GM10266 (cell line): Measurements from ENCODE around the gene KIAA1217.

Experiments
- DNase-seq: peaks from one replicate; pipeline ENCODE4 v3.0.0; 2012; ENCODE audit errors: extremely low spot score
- TF ChIP-seq, protein P1 (sequence below): IDR thresholded peaks from 2 replicates; pipeline ENCODE4 v1.5.1; 2012; ENCODE audit warnings: mild to moderate bottlenecking, low read depth; ENCODE audit not compliant: control insufficient read depth, insufficient read depth; ENCODE audit errors: missing control alignments

Gene KIAA1217

DNA sequence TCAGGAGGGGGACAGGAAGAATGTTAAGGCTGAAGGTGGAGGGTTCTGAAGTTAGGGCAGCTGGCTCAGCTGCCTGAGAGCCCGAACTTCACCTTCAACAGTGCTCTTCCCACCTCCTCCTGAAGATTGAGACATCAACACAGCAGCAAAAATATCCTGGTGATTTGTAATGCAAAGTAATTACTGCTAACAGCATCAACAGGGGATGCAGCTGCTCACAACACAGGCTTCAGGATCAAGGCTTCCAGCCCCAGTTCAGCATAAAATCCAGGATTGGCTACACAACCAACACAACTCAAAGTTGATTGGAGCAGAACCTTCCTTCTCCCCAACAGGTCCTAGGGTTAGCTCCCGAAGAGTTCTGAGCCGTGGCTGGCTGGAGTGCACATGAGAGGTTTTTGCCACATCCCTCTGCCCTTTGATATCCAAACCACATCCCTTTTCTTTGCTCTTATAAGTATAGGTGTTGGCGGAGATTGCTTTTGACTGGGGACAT, 242.4 kb downstream of the KIAA1217 start:
- no peak for DNase-seq
- TF ChIP-seq, protein P1, sequence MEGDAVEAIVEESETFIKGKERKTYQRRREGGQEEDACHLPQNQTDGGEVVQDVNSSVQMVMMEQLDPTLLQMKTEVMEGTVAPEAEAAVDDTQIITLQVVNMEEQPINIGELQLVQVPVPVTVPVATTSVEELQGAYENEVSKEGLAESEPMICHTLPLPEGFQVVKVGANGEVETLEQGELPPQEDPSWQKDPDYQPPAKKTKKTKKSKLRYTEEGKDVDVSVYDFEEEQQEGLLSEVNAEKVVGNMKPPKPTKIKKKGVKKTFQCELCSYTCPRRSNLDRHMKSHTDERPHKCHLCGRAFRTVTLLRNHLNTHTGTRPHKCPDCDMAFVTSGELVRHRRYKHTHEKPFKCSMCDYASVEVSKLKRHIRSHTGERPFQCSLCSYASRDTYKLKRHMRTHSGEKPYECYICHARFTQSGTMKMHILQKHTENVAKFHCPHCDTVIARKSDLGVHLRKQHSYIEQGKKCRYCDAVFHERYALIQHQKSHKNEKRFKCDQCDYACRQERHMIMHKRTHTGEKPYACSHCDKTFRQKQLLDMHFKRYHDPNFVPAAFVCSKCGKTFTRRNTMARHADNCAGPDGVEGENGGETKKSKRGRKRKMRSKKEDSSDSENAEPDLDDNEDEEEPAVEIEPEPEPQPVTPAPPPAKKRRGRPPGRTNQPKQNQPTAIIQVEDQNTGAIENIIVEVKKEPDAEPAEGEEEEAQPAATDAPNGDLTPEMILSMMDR = no peak

DNA sequence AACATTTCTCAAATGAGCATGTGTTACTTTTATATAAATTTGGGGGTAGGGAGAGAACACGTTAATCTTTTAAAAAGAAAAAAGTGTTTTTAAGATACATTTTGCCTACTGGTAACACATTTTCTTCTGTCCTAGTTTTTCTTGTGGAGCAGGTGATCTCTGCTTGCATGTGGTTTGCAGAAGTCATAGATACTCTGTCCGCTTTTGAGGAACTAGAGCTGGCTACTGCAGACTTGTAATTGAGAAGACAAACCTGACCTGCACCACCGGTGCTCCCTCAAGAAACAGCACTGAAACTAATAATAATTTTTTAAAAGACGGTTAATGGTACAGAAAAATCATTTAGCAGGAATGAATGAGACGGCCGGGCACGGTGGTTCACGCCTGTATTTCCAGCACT, 243.1 kb downstream of the KIAA1217 start:
- TF ChIP-seq, protein P1 = no peak
- DNase-seq = no peak

DNA sequence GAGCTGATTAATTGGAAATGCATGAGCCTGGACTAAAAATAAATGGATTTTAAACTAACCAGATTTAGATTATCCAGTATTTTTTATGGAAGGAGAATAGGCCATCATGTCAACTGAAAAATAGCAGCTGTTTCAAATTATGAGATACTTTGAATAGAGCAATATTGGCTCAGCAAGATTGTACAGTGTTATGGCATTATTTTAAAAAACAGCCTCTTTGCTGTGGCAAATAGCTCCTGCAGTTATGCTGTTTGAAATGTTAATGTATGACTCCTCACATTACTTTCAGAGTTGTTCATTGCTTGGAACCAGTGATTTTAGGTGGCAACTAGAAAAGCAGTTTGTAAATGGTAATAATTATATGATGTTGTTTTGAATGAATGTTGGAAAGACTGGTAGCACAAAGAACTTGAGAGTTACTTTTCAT, 244.5 kb downstream of the KIAA1217 start:
- no peak for DNase-seq

DNA sequence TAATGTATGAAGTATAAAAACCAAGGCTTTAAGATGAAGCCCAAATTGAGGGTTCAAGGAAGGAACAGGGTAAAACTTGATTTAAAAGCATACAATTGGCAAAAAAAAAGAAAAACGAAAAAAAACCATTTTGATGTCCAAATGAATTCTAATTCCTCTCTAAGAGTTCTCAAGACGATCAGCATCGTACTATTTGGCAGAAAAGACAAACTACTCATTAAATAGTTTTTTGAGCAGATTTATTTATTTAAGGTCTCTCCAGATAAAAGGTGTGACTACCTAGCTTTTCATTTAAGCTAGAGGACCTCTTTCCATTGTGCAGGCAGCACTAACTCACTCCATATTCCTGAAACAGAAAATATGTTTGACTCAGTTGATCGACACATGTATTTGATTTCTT, 245.0 kb downstream of the KIAA1217 start:
- TF ChIP-seq, protein P1 = no peak
- DNase-seq = no peak

More for the DNA sequence above, 244.5 kb downstream of the KIAA1217 start:
- TF ChIP-seq, protein P1 = no peak

DNA sequence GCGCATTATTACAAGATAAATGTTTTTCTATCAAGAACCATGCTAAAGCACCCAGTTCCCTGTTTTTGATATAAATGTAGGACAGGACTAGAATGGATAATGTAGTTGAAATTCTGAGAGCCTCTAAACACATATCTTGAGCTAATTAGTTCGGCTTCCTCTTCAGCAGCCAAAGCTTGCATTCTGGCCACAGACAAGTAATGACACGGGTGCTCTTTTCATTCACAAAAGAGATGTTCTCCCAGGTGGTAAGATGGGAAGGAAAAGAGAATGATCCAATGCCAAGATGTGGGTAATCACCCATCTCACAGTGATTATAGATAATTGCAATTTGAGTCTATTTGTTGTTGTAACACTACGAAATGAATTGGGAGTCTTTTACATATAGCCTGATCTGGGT, 246.5 kb downstream of the KIAA1217 start:
- DNase-seq = no peak
- TF ChIP-seq, protein P1 = no peak

DNA sequence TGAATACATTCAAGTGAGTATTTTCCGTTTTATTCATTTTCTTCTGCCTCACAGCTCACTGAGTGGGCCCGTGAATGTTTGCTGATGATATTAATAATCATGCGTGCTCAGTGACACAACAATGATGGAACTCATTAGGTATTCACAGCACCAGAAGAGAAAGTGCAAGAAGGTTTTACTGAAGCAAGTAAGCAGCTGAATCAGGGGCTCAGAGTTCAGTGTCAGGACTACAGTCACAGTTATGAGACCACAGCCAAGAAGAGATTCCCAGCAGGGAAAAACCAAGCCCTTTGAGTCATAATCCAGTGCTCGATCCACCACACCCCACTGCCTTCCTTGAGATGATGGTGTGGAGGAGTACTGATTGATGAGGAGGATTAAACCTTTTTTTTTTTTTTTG, 247.4 kb downstream of the KIAA1217 start:
- no peak for DNase-seq
- TF ChIP-seq, protein P1 = no peak

DNA sequence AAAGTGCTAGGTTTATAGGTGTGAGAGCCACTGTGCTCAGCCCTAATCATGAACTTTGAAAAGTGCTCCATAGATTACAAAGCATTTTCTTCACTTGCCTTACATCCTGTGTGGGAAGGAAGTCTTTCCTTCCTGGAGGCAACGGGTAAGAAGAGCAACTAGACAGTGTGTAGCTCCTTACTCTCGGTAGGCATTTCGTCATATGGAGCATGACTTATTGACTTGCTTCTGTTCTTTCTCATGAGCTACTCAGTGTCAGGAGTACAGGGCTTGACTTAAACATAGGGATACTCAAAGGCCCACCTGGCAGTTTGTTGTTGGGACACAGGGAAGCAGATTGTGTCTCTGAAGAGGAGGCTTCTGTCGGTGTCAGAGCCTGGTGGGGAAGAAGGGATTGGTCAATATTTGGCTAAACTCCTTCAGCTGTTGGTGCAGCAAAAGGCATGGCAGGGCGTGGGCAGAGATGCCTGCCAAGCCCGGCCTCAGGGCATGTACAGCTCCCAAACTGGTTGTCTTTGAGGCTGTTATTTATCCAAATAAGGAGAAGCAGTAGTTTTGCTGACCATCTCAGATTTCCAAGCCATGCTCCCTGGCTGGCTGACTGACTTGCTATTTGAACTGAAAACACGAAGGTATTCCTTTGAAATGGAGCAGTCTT, 248.9 kb downstream of the KIAA1217 start:
- TF ChIP-seq, protein P1 = no peak
- no peak for DNase-seq
